HUDEP-2 (cell line): ENCODE measurements around the gene PRR36.

Experiments
- DNase-seq, 76 experiments: peaks; one replicate each; lab custom pipeline; 2025; ENCODE audit not compliant: unreplicated experiment in 76 of 76; lab: John Stamatoyannopoulos, UW

PRR36 gene

GRCh38 chr19:7848779-7849457 lies 25.3 kb downstream of the PRR36 start:
- DNase-seq = no peak

GRCh38 chr19:7847664-7848063 lies 26.5 kb downstream of the PRR36 start:
- no peak for DNase-seq

DNA sequence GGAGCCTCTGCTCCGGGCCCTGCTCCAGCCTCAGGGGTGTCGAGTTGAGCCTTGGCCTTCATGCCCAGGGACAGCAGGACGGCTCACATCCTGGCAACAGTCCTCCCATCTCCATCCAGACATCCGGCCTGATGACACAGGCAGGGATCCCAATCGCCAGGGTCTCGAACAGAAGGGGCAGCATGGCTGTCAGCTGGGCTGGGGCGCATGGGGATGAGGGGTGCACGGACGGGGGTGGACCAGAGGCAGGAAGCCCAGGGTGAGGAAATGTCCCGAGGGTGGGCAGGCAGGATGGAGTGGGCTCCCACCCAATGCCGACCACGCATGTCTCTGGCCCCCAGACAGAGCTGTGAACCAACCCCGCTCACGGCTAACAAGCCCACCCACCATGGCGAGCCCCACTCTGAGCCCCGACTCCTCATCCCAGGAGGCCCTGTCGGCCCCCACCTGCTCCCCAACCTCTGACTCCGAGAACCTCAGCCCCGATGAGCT lies 28.0 kb downstream of the PRR36 start:
- DNase-seq = no peak

GRCh38 chr19:7845390-7846154 lies 28.6 kb downstream of the PRR36 start:
- DNase-seq = no peak

DNA sequence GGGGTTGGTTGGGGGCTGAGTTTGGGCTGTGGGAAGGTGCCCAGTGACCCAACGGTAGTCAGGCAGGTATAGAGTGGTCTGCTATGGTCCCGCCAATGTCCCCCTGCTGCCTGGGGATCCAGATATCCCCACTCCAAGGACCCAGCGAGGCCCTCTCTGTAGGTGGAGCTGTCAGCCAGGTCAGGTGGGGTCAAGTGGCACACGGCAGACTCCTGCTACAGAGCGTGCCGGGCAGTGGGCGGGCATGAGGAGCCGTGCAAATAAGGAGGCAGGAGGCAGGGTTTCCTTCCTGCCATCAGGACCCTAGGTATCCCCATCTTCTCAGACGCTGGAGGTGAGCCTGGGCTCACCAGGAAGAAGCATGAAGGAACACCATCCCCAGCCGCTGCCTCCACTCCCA lies 29.2 kb downstream of the PRR36 start:
- DNase-seq = no peak

DNA sequence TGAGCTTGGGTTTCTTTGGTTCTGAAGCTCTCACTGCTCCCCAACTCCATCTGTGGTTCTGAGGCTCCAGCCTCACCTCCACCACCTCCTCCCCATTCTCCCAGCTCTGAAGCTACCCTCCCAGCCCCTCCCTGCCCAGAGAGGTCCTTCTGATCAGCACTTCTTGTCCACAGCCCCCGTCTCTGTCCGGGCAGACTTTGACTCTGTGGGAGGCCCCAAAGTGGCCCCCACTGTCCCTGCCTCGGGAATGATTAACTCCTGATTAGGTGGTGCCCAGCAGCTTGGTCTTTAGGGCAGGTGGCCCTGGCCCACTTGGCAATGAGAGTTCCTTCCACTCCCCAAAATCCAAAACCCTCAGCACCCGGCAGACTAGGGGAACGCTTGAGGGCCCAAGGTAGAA lies 29.8 kb downstream of the PRR36 start:
- DNase-seq = no peak

DNA sequence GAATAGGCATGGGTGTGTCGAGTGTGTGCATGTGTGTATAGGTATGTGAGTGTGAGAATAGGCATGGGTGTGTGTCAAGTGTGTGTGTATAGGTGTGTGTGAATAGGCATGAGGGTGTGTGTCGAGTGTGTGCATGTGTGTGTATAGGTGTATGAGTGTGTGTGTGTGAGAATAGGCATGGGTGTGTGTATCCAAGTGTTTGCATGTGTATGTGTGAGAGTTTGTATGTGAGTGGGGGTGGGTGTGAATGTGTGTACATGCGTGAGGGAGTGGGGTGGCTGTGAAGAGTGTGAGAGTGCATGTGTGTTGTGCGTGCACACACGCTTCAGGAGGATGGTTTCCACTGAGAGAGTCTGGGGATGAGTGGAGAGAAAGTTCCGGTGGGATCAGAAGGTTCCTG lies 30.7 kb downstream of the PRR36 start:
- no peak for DNase-seq

- no peak for DNase-seq
Measured at GRCh38 chr19:7842661-7843294, 31.4 kb downstream of the PRR36 start.

DNA sequence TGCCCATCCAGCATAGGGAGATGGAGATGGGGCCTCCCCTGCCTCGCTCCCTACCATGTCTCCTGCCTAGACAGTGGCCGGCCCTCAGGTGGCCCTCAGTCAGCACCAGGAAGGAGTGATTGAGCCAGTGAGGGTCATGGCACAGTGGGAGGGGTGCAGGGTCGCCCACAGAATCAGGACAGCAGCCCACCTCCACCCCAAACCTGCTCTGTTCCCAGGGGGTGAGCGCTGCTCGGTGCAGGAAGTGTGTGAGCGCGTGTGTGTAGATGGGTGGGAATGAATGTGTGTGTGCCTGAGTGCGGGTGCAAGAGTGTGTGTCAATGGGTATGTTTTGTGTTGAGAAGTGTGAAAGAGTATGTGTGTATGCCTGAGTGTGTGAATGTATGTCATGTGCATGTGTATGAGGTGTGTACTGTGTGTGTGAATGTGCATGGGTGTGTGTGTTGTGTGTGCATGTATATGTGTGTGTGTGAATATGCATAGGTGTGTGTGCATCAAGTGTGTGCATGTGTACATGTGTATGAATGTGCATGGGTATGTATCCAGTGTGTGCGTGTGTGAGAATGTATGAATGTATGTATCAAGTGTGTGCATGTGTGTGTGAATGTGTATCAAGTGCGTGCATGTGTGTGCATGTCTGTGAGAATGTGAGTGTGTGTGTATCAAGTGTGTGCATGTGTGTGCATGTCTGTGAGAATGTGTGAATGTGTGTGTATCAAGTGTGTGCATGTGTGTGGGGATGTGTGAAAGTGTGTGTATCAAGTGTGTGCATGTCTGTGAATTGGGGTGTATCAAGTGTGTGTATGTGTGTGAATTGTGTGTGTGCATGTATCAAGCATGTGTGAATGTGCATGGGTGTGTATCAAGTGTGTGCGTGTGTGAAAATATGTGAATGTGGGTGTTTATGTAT lies 32.2 kb downstream of the PRR36 start:
- no peak for DNase-seq

- no peak for DNase-seq
Measured at GRCh38 chr19:7840629-7841028, 33.6 kb downstream of the PRR36 start.

DNA sequence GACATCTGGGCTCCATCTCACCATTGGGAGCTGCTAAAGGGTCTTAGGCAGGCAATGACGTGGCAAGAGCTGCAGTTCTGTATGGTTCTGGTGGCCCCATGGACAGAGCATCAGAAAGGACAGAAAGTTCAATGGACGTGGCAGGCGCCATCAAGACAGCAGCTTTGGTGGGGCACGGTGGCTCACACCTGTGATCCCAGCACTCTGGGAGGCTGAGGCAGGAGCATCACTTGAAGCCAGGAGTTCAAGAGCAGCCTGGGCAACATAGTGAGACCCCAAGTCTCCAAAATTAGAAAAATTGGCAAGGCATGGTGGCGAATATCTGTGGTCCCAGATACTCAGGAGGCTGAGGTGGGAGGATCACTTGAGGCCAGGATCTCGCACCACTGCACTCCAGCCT lies 34.7 kb downstream of the PRR36 start:
- DNase-seq = no peak

DNA sequence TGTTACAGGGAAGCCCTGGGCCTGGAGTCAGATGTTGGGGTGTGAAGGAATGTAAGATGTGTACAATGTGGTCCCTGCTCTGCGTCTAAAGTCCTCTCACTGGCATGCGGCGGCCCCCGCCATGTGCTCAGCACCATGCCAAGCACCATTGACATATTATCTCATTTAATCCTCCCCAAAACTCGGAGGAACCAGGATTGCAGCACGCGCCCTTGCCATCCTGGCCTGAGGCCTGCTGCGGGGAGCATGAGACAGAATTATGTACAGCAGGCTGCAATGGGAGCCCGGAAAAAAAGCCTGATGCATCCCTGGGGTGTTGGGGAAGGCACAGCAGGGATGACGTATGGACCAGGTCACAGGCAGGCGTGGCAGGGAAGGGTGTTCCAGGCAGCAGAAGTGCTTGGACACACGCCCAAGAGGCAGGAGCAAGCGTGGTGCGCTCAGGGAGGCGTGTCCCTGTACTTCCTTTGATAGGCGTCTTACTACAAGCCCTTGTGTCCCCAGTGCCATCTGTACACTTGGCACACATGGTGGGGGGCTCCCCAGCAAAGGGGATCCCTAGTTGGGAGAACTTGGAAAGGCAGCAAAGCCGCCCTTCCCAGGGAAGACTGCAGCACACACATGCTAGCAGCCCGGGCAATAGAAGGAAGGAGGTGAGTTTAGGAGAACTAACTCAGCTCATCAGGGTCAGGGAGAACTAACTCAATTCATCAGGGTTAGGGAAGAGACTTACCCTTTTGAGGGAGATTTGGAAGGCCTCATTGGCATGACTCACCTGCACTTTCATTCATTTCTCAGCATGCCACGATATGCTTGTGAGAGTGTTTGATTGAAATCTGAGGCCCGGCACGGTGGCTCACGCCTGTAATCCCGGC lies 40.7 kb downstream of the PRR36 start:
- peak in 74 of 76 experiments; percentile 43 to 97 (median 89) for DNase-seq

GRCh38 chr19:7832781-7833180 lies 41.4 kb downstream of the PRR36 start:
- DNase-seq = no peak

DNA sequence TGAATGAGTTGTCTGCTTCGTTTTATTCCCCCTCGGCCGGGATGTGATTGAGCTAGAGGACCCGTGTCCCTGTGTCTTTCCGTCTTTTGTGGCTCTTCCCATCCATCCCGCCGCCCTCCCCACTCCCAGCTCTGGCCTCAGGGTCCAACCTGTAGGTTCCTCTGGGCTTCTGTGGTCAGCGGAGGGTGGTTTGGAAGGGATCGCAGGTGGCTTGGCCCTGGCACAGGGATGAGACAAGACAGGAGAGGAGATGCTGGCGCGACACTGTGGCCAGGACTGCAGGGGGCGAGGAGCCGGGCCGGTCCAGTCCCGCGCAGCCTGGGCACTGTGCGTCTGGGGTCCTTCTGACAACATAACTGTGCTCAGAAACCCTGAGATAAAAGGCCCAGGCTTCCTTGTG lies 42.2 kb downstream of the PRR36 start:
- DNase-seq = no peak

- peak in 6 of 76 experiments; percentile 12 to 57 (median 23) for DNase-seq
Measured at GRCh38 chr19:7831452-7831851, 42.7 kb downstream of the PRR36 start.

DNA sequence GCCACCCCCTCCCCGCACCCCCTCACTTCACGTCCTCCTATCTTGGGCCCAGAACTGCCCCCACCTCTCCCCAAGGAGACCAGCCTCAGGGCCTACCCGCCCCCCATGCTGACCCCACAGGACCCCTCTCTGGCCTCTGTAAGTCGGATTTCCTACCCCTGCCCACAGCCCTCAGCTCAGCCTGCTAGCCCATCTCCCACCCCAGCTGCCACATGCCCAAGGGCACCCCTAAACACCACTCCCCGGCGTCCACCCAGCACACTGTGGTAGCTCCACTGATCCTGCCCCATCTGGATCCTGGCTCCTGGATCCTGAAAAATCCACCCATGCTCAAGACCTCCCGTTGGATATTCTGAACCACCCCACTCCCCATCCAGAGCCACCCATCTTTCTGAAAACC lies 43.4 kb downstream of the PRR36 start:
- DNase-seq = no peak

- no peak for DNase-seq
Measured at GRCh38 chr19:7830272-7830771, 43.9 kb downstream of the PRR36 start.

DNA sequence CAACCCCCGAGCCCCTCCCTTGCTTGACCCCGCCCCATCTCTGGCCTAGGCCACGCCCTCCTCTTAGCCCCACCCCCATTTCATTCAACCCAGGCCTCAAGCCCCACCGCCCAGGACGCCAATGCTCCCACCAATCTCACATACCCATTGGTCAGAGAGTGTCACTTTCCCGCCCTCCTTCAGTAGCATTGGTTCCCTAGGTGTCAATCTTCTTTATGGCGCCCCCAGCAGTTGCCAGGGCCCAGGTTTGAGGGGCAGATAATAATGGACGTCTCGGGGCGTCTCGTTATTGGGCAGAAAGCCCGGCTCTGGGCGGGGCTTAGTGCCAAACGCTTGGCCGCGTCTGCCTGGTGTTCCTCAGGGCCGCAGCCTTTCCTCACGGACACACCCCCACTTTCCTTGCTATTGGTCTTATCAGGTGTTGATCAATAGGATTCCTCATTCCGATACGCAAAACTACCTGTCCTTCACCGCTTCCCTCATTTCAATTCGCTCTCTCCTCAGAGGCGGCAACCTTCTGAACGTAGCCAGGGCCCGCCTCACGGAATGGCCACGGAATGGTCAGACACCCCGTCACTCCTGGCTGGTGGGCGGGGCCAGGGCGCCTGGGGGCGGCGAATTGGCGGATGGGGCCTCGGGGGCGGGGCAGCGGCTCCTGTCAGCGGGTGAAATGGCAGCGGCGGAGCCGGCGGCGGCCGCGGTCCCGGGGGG lies 44.5 kb downstream of the PRR36 start, which contains the start of gene EVI5L:
TSS of gene EVI5L (plus strand) at position 658 of the 711 bp plus-strand sequence. CDS start 16,325 bp downstream, outside the sequence.
- DNase-seq = peak; percentile 89 to 100 (median 100)

- no peak for DNase-seq
Measured at GRCh38 chr19:7829166-7829520, 45.0 kb downstream of the PRR36 start.
